Stimulated activated CD4-positive, alpha-beta T cell treated with anti-CD3 and anti-CD28 coated beads, Interleukin-2, amount 100 ng/mL, for 4 hours (primary cell): ENCODE results near the gene CLCNKB.
"Not testable (repeated sequence)": the region's sequence is repeated elsewhere in the genome, so short reads cannot be mapped to it uniquely, and the experiment has no call there.

Source experiments
- DNase-seq: peaks from one replicate; pipeline ENCODE4 v3.0.0-alpha.2; 2020; ENCODE audit warnings: low read depth

The CLCNKB gene

DNA sequence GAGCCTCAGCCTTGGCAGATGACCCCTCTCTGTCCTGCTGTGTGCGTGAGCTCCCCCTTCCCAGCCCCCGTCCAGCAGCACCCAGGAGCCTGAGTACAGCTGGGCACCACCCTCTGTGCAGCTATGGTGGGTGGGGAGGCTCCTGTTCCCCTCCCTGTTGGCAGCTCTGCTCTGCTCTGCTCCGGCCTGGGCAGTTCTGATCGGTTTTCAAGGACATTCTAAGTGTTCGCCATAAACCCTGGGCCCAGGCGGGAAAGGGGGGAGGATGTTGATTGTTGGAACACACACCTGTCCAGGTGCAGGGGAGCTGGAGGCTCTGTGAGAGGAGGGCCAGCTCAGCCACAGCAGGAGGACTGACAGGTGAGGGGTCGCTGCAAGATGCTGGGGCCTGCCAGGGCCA, at the start of gene CLCNKB:
Gene CLCNKB (plus strand): TSS at position 262 of the 400 bp plus-strand sequence. CDS start 711 bp downstream, outside the sequence.
- DNase-seq = no peak

DNA sequence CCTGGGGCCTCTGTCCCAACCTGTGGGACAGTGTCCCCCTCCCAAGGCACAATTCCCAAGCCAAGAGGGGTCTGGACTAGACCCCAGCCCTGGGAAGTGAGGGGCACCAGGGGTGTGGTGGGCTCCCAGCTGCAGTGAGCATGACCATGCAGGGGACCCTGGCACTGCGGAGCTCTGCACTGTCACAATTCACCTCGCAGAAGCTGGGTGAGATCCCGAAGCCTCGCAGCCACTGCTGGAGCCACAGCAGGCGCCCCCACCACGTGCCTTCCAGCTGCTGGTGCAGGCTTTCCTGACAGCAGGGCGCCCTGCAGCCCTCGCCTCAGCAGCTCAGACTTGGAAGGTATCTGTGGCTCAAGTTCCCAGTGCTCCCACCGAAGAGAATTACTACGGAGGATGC, 49.5 kb upstream of the CLCNKB start:
- no peak for DNase-seq

DNA sequence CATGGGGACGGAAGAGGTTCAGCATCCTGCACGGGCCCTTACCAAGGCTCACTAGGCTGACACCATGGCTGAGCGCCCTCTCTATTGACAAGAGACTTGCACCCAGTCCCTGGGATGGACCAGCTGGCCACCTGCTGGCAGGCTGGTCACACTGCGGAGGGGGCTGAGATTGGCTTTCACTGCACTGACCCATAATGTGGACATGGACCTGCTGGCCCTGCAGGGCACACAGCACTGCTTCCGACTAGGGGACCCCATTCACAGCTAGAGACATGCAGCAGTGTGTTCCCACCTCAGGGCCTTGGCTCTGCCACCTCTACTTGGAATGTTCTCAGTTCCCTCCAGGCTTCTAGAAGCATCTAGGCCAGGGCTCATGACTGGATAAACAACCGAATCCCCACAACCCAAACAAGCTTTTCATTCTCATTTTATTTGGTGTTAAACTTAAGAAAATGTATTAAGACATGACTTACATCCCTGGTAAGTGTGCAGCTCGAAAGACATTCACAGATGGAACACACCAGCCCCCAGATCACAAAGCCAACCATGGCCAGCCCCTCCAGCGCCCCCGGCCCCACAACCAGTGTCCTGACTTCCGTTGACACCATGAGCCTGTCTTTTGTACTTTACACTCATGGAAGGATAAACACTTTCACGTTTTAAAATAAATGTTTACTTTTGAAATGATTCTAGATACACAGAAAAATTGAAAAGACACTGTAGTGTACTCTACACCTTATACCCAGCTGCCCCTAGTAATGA, 48.8 kb upstream of the CLCNKB start:
- DNase-seq = peak; percentile 35

DNA sequence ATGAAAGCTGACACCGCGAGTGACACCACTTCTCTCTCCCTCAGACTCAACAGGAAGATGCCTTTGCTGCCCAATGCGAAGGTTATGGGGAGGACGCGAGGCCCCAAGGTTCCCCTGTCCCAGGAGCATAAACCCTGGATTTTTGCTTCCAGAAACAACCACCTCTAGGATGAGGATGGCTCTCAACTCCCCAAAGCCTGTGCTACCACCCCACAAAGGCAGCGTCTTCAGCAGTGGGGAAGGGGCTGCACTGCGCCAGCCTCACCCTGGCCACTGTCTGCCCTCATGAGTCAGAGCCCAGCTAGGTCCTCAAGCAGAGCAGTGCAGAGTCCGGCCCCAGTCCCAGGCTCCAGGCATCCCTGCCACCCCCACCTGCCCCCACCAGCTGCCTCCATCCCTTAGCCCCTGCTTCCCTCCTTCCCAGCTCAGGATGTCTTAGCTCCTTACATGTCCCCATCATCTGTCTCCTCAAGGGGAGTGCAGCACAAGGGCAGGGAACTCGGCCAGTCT, 46.5 kb upstream of the CLCNKB start:
- DNase-seq = no peak

DNA sequence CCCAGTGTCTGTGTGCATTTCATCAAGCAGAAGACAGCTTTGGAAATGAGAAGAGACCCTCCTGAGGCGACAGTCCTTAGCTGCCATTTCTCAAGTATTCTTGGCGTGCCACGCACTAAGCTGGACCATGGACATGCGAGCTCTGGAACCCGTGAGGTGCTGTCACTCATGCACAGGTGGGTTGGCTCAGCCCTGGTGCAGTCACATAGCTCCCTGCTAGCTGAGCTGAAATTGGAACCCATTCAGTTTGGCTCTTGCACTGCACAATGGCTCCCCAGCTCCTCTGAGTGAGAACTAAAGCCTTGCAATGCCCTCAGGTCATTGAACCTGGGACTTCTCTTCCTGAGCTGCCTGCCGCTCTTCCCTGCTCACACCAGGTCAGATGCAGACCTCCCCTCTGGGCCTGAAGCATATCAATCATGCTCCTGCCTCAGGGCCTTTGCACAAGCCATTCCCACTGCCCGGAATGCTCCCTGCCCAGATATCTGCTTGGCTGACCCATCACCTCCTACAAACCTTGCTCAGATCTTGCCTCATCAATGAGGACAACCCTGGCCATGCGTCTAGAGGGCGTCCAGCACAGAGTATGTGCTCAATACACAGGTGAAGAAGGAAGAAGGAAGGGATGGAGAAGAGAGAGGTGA, 45.8 kb upstream of the CLCNKB start:
- DNase-seq = no peak

DNA sequence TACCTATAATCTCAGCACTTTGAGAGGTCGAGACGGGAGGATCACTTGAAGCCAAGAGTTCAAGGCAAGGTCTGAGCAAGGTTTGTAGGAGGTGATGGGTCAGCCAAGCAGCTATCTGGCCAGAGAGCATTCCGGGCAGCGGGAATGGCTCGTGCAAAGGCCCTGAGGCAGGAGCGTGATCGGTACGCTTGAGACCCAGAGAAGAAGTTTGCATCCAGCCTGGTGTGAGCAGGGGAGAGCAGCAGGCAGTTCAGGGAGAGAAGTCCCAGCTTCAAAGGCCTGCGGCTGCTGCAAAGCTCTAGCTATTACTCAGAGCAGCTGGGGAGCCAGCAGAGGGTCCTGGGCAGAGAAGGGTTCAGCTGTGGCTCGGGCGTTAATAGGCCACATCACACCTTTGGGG, 44.7 kb upstream of the CLCNKB start:
- no peak for DNase-seq

DNA sequence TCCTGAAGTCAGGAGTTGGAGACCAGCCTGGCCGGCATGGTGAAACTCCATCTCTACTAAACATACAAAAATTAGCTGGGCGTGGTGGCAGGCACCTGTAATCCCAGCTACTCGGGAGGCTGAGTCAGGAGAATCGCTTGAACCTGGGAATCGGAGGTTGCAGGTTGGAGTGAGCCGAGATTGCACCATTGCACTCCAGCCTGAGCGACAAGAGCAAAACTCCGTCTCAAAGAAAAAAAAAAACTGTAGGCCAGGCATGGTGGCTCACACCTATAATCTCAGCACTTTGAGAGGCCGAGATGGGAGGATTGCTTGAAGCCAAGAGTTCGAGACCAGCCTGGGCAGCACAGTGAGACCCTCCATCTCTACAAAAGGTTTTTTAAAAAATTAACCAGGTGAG, 42.3 kb upstream of the CLCNKB start:
- DNase-seq = not testable (repeated sequence)

DNA sequence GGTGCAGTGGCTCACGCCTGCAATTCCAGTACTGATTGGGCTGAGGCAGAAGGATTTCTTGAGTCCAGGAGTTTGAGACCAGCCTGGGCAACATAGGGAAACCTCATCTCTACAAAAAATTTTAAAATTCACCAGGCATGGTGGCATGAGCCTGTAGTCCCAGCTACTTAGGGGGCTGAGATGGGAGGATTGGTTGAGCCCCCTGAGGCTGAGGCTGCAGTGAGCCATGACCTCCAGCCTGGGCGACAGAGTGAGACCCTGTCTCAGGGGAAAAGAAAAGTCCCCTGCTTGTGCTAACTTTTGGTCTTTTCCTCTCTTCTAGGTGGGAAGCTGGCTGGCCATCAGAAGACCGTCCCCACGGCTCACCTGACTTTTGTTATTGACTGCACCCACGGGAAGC, 38.0 kb upstream of the CLCNKB start:
- DNase-seq = no peak

DNA sequence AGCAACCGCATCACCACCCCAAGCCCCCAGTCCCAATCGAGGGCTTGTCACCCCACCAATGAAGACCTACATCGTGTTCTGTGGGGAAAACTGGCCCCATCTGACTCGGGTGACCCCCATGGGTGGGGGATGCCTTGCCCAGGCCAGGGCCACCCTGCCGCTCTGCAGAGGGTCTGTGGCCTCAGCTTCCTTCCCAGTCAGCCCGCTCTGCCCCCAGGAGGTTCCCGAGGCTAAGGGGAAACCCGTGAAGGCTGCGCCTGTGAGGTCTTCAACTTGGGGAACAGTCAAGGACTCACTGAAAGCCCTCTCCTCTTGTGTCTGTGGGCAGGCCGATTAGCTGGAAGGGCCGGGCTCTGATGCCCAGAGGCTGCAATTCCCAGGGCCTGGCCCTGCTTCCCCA, 37.6 kb upstream of the CLCNKB start:
- DNase-seq = no peak

DNA sequence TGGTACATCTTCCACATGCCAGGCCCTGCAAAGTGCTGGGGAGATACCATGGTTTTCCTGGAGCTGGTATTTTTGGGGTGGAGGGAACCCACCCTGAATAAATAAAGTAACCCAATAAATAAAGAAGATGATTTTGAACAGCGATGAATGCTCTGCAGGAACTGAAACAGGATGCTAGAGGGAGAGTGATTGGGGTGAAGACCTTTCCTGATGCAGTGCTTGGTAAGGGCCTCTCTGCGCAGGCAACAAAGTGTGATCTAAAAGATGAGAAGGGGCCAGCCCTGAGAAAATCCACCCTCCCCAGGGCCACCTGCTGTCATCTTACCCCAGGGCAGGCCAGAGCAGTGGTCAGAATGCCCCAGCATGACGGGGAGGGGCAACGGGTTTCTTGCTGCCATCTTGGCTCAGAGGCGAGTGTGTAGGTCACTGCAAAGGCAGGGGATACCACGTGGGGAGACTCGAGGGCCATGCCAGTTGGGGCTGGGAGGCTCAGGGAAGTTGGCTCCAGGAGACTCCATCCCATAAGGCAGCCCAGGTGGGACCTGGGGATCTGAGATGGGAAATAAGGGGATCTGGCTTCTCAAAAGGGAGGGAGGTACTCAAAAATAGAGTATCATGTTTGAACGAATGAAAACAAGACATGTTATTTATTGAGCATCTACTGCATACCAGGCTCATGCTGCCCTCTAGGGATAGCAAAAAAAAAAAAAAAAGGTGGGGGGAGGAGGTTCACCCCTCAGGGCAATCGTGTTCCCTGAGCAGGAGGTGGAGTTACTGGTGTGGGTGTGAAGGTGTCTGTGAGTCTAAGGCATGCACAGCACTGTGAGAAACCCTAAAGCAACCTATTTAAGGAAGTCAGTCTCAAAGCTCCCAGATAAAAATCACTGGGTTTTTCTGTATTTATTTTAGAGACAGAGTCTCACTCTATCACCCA, 36.8 kb upstream of the CLCNKB start:
- peak; percentile 22 for DNase-seq

DNA sequence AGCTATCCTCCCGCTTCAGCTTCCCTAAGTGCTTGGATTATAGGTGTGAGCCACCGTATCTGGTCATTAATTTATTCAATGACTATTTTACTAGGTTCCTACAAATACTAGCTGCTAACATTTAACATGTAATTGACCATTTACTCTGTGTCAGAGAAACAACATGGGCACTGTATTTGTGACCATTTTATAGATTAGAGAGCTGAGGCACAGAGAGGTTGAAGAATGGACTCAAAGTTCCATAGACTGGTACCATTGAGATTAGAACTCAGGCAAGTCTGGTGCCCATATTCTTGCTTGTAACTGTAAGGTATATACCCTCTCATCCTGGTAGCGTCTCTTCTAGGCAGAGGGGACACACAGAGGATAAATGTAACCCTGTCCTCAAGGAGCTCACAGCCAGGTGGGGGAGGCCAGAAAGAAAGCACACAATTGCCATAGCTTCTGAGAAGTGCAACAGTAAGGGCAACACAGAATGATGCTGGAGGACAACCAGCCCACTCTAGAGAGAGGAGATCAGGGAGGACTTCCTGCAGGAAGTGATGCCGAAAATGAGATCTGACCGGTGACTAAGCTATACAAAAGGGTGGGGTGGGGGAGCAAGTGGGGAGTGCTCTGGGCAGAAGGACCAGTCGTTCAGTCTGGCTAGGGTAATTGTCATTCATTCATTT, 35.8 kb upstream of the CLCNKB start:
- no peak for DNase-seq

DNA sequence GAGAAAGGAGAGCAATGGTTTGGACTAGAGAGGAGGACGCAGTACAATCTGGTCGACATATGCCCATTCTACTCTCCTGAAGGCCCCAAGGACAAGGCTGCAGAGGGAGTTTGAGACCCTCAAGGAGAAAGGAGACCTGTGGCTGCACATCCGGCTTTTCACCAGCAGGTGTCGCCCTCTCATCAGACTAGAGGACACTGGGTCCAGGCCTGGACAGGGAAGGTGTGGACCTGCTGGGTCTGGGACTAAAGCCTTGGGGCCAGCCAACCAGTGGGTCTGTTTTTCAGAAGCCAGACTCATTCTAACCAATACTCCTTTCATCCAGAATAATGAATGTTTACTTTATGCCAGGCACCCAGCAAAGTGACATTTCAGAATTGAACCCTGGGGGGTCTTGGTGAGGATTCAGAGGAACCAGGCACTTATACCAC, 34.5 kb upstream of the CLCNKB start:
- DNase-seq = peak; percentile 55

DNA sequence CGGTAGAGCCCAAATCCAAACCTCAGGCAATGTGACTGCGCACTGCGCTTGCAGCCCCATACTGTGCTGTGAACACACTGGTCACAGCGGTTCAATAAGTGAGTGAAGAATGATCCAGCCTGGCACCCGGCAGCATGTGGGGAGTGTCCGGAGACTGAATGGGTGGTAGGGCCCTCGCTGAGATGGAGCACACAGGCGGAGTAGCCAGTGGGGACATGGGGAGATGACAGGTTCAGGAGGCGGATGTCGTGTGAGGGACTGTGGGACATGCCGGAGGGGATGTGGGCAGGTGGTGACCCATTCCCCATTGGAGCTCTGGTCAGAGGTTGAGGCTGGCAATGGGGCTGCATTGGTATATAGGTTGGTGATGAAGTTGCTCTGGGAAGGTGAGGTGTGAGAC, 33.9 kb upstream of the CLCNKB start:
- no peak for DNase-seq

DNA sequence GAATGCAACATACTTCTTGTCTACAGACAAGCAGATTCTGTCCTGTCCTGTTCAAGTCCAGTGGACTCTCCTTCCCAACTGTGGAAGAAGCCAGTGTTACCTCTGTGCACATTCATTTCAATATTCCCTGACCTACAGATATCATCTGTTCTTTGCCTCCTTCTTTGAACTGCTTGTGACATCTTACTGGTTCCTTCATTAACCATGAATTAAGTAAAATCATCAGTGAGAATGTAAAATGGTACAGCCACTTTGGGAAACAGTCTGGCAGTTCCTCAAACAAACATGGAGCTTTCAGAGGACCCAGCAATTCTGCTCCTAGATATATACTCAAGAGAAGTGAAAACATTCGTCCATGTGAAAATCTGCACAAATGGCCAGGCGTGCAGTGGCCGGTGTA, 32.7 kb upstream of the CLCNKB start:
- no peak for DNase-seq

DNA sequence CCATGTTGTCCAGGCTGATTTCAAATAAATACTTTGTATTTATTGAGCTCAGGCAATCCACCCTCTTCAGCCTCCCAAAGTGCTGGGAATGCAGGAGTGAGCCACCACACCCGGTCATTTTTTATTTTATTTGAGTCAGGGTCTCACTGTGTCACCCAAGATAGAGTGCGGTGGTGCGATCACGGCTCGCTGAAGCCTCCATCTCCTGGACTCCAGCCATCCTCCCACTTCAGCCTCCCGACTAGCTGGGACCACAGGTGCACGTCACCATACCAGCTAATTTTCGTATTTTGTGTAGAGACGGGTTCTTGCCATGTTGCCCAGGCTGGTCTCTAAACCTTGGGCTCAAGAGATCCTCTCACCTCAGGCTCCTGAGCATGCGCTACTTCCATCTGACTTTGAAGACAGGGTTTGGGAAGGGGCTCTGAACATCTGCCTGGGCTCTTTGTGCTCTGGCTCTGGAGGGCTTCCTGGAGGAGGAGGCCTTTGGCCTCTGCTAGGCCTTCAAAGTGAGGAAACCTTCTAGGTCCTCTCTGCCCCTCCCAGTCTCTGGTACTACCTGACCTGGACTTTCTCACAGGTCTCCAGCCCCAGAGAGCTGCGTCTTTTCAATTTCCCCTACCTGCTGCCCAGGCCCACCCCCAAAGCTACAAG, 31.5 kb upstream of the CLCNKB start:
- DNase-seq = no peak

DNA sequence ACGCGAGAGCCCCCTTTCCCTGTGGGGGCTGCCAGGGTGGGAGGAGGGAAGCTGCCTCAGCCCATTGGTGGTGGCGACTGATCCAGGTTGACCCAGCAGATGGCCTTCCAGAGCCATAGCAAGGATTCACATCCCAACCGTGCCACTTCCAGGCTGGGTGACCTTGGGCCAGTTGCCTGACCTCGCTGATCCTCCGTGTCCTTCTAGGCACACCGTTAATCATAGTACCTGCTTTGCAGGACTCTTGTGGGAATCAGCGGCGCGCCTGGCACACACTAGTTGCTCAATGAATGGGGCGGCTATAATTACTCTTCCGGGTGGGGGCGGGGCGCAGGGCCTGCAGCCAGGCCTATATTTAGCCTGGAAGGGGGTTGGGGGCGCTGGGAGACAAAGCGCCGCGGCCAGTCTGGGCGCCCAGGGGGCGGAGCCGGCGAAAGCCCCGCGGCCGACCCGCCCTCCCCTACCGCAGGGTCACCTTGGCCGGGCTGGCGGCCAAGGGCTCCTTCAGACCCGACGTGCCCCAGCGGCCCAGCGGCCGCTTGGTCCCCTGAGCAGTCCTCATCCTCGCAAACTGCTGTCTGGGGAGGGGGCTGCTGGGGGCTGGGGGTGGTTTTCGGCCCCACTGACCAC, 30.9 kb upstream of the CLCNKB start:
- no peak for DNase-seq

DNA sequence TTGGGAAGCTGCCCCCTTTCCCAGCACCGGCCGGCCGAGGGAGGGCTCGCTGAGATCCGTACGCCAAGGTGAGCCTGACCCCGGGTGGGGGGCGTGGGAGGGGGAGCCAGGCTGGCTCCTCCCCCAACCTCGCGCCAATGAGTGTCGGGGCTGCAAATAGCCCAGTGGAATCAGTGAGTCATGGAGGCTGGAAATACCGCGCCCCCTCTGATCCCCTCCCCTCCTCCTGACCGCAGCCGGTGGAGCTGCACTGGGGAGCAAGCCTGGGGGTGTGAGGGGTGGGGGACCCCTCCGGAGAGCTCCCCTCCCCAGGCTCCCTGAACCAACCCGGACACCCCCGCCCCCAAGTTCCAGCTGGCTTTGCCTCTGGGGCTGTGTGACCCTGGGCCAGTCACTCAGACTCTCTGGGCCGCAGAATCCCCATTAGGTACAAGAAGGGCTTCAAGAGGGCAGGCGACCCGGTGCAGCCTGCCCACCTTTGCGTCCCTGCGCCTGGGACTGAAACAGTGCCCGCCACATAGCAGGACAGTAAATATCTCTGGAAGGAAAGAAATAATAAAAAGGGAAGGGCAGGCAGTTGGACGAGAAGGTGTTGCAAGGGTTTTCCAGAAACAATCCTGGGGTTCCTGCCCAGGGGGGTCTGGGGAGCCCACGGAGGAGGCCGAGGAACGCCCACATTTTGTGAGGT, 30.2 kb upstream of the CLCNKB start:
- DNase-seq = peak; percentile 73

DNA sequence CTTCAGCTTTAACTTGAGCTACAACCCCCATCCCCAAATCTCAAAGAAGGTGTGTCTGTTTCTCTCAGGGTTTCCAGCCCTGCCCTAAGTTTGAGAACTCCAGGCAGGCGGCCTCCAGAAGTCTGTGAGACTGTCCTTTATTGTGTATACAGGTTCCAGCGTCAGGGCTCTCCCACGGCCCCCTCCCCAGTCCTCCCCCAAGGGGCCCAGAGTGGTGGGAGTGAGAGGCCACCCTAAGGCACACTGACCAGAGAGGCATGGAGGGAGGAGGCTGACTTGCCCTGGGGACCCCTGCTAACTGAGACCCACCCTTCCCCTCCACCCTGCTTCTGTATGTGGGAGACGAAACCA, 29.7 kb upstream of the CLCNKB start:
- DNase-seq = no peak

DNA sequence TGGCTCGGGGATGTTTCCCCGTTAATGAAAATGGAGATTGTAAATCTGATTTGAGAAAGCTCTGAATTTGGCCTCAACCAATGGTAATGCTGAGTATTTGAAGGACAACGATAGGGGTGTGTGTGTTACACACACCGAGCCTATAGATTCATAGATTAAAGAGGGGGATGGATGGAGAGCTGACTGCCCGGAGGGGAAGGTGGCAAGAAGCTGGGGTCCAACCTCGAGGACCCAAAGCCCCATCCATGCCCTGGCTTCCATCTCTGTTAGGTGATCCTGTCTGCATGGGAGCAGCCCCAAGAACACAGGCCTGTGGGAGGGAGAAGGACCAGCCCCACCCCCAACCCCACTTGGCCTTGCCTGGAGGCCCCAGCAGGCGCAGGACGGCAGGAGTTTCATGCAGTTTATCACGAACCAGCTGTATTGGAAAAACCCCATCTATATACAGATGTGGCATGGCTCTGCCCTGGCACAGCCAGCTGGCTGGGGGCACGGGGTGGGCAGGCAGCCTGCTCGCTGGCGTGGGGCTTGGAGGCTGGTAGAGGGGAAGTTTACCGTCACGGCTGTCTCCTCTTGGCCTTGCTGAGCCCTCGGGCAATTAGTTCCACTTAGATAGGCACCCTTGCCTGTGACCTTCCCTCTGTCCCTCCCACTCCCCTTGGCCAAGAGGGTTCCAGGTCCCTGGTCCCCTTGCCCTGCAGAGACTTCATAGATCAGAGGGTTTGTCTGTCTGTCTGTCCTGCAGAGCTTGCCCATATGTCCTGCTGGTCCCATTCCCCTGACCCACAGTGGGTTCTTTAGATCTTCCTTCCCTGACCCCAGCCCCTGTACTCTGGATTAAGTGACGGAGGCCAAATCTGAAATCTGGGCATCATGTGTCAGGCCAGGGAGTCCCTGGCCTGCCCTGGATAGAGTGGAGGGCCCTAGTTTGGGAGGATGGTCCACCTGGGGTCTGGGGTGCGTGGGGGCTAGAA, 28.8 kb upstream of the CLCNKB start:
- DNase-seq = no peak
